Gastroesophageal sphincter (tissue), 3 donors: ENCODE results near the gene USP9X.

Experiments used
- POLR2AphosphoS5 ChIP-seq: sonication (generic); formaldehyde crosslinking; IDR thresholded peaks from one replicate; pipeline ENCODE4 v1.6.1; 2017; ENCODE audit warnings: antibody characterized with exemption
- TF ChIP-seq, protein P1 (sequence below), 4 experiments: fragments of 200-600 bp in 2 of 4; fragments of 450-650 bp in 2 of 4; sonication (generic) in 1 of 4; IDR thresholded peaks; one replicate each; pipeline ENCODE4 v1.5.1; 2017 to 2019; ENCODE audit warnings: antibody characterized with exemption in 4 of 4, mild to moderate bottlenecking in 2 of 4, moderate library complexity in 2 of 4

DNA sequence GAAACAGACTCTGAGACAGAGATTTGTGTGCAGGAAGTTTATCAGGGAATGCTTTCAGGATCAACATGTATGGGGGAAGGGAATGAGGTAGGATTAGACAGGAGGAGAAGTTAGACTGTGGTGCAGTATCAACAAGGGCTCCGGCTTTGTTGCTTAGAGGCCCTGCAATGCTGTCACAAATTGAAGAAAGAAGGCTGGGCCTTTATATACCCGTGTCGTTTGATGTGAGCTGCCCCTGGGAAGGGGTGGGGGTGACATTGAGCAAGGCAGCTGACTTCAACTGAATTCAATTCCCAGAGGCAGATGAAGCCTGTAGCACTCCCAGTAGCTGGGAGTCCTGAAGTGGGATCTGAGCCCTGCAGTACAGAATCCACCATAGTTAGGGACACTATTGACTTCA is 29.5 kb upstream of the USP9X start:
- TF ChIP-seq, protein P1, sequence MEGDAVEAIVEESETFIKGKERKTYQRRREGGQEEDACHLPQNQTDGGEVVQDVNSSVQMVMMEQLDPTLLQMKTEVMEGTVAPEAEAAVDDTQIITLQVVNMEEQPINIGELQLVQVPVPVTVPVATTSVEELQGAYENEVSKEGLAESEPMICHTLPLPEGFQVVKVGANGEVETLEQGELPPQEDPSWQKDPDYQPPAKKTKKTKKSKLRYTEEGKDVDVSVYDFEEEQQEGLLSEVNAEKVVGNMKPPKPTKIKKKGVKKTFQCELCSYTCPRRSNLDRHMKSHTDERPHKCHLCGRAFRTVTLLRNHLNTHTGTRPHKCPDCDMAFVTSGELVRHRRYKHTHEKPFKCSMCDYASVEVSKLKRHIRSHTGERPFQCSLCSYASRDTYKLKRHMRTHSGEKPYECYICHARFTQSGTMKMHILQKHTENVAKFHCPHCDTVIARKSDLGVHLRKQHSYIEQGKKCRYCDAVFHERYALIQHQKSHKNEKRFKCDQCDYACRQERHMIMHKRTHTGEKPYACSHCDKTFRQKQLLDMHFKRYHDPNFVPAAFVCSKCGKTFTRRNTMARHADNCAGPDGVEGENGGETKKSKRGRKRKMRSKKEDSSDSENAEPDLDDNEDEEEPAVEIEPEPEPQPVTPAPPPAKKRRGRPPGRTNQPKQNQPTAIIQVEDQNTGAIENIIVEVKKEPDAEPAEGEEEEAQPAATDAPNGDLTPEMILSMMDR (IDR thresholded peaks at IDR 0.05): no peak
- no peak for TF ChIP-seq POLR2AphosphoS5
